SK-N-MC (cell line): ENCODE data around the gene ABL1.

ENCODE experiments used
- EZH2 ChIP-seq: fragments of 200-600 bp; sonication (generic); IDR thresholded peaks from one replicate; pipeline ENCODE4 v1.6.1; 2017; ENCODE audit warnings: antibody characterized with exemption
- FOXP2 ChIP-seq: optimal IDR thresholded peaks from 2 replicates; pipeline ENCODE3; 2011; ENCODE audit warnings: mild to moderate bottlenecking, moderate library complexity; ENCODE audit not compliant: insufficient read depth; ENCODE audit errors: extremely low read length, control extremely low read depth
- POLR2AphosphoS5 ChIP-seq: IDR thresholded peaks from 2 replicates; pipeline ENCODE4 v1.6.1; 2012; ENCODE audit warnings: mild to moderate bottlenecking, low read depth, low read length, borderline replicate concordance

DNA sequence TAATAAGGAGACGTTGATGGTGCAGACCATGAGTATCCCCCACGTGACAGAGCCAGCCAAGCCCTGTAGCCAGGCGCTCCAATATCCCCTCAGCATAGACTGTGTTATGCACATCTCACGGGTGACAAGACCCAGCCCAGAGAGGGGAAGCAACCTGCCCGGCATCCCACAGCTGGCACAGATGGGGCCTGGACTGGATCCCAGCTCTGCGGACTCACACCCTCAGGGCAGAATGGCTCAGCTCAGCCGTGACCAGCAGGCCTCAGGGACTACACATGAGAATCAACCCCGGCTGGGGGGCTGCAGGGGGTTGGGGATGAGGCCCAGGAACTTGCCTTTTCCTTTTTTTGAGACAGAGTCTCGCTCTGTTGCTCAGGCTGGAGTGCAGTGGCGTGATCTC, 92.3 kb downstream of the ABL1 start:
- TF ChIP-seq POLR2AphosphoS5 (no peak), EZH2 (no peak), FOXP2 (no peak)
